Middle frontal gyrus (tissue), 1 donor: ENCODE measurements around the gene PEX7.
"Not testable (repeated sequence)": the region's sequence is repeated elsewhere in the genome, so short reads cannot be mapped to it uniquely, and the experiment has no call there.

Experiments used
- DNase-seq: peaks from one replicate; pipeline ENCODE4 v3.0.0-alpha.2; 2015; ENCODE audit warnings: low spot score; ENCODE audit errors: extremely low spot score

PEX7 gene

GRCh38 chr6:136950436-136951126 is 128.2 kb downstream of the PEX7 start:
- DNase-seq = no peak

- DNase-seq = no peak
Measured at GRCh38 chr6:136952714-136953260, 130.4 kb downstream of the PEX7 start.

- no peak for DNase-seq
Measured at GRCh38 chr6:136955123-136955522, 132.7 kb downstream of the PEX7 start.

GRCh38 chr6:136956590-136957544 is 134.5 kb downstream of the PEX7 start:
- no peak for DNase-seq

GRCh38 chr6:136958168-136958567 is 135.8 kb downstream of the PEX7 start:
- DNase-seq = no peak

- DNase-seq = no peak
Measured at GRCh38 chr6:136959471-136959891, 137.1 kb downstream of the PEX7 start.

GRCh38 chr6:136959935-136960334 is 137.5 kb downstream of the PEX7 start:
- DNase-seq = not testable (repeated sequence)

GRCh38 chr6:136960781-136961180 is 138.4 kb downstream of the PEX7 start:
- no peak for DNase-seq

- no peak for DNase-seq
Measured at GRCh38 chr6:136961848-136962247, 139.5 kb downstream of the PEX7 start.

- DNase-seq = no peak
Measured at GRCh38 chr6:136962661-136963060, 140.3 kb downstream of the PEX7 start.

GRCh38 chr6:136963259-136963658 is 140.9 kb downstream of the PEX7 start:
- DNase-seq = no peak
